MM.1S (cell line): Measurements from ENCODE around the gene FARP1.

Source experiments
- EZH2 ChIP-seq: fragments of 300-600 bp; sonication (generic); optimal IDR thresholded peaks from 2 replicates; pipeline ENCODE3; 2017; ENCODE audit warnings: low read depth, mild to moderate bottlenecking, antibody characterized with exemption, low read length, mixed read lengths
- EZH2phosphoT487 ChIP-seq: fragments of 300-600 bp; sonication (generic); IDR thresholded peaks from 2 replicates; pipeline ENCODE4 v1.6.1; 2018; ENCODE audit warnings: antibody characterized with exemption, low read length
- TF ChIP-seq, protein P1 (sequence below): fragments of 300-600 bp; sonication (generic); IDR thresholded peaks from 2 replicates; pipeline ENCODE4 v1.5.1; 2016; ENCODE audit warnings: antibody characterized with exemption, low read length, mixed read lengths

GRCh38 chr13:98219685-98220084, 76.8 kb downstream of the FARP1 start:
- TF ChIP-seq, protein P1, sequence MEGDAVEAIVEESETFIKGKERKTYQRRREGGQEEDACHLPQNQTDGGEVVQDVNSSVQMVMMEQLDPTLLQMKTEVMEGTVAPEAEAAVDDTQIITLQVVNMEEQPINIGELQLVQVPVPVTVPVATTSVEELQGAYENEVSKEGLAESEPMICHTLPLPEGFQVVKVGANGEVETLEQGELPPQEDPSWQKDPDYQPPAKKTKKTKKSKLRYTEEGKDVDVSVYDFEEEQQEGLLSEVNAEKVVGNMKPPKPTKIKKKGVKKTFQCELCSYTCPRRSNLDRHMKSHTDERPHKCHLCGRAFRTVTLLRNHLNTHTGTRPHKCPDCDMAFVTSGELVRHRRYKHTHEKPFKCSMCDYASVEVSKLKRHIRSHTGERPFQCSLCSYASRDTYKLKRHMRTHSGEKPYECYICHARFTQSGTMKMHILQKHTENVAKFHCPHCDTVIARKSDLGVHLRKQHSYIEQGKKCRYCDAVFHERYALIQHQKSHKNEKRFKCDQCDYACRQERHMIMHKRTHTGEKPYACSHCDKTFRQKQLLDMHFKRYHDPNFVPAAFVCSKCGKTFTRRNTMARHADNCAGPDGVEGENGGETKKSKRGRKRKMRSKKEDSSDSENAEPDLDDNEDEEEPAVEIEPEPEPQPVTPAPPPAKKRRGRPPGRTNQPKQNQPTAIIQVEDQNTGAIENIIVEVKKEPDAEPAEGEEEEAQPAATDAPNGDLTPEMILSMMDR = no peak
- no peak for TF ChIP-seq EZH2phosphoT487
- TF ChIP-seq EZH2 = no peak
